SK-N-SH (cell line): ENCODE measurements around the gene CKB.

Experiments
- EZH2phosphoT487 ChIP-seq: fragments of 200-600 bp; sonication (generic); IDR thresholded peaks from 2 replicates; pipeline ENCODE4 v1.6.1; 2017; ENCODE audit warnings: low read depth, mixed run types, mild to moderate bottlenecking, antibody characterized with exemption, moderate library complexity, borderline replicate concordance
- TF ChIP-seq, protein P1 (sequence below): fragments of 200-600 bp; sonication (generic); IDR thresholded peaks from 2 replicates; pipeline ENCODE4 v1.6.1; 2017; ENCODE audit warnings: antibody characterized with exemption, mild to moderate bottlenecking, moderate library complexity
- TF ChIP-seq, protein P2 (sequence below): fragments of 150-350 bp; IDR thresholded peaks from 2 replicates; pipeline ENCODE4 v1.6.1; 2017; ENCODE audit warnings: antibody characterized with exemption, low read length, low read depth, borderline replicate concordance
- TF ChIP-seq, protein P3 (sequence below): IDR thresholded peaks from 2 replicates; pipeline ENCODE4 v1.6.1; 2012; ENCODE audit warnings: mild to moderate bottlenecking, low read depth, low read length, moderate library complexity

DNA sequence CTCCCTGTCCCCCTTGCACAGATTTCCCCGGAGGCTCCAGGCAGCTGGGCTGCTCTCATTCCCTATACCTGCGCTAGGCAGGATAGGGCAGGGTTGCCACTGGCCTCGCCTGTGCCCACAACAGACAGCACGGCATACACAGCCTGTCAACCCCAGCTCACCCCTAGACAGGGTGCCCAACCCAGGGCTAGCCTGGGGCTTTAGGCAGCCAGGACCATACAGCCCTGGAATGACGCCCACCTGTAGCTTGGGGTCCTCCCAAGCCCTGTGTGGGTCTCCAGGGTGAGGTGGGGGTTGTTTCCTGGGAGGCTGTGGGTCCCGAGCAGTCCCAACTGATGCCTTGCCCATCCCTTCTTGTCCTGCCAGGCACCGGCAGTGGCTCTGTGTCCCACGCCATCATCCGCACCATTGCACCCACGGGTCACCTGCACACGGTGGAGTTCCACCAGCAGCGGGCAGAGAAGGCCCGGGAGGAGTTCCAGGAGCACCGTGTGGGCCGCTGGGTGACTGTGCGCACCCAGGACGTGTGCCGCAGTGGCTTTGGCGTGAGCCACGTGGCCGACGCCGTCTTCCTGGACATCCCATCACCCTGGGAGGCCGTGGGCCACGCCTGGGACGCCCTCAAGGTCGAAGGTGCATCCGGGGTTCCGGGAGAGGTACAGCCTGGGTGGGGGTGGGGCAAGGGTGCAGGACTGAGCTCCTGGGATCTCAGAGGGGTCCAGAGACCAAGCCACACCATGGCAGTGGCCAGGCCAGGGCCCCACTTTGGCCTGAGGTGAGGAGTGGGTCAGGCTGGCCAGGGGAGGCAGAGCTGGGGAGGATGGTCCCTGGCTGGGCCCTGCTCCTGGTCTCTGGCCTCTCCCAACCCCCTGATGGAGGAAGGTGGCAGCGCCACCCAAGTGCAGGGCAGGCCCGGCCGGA lies 9.8 kb upstream of the CKB start:
- TF ChIP-seq, protein P1, sequence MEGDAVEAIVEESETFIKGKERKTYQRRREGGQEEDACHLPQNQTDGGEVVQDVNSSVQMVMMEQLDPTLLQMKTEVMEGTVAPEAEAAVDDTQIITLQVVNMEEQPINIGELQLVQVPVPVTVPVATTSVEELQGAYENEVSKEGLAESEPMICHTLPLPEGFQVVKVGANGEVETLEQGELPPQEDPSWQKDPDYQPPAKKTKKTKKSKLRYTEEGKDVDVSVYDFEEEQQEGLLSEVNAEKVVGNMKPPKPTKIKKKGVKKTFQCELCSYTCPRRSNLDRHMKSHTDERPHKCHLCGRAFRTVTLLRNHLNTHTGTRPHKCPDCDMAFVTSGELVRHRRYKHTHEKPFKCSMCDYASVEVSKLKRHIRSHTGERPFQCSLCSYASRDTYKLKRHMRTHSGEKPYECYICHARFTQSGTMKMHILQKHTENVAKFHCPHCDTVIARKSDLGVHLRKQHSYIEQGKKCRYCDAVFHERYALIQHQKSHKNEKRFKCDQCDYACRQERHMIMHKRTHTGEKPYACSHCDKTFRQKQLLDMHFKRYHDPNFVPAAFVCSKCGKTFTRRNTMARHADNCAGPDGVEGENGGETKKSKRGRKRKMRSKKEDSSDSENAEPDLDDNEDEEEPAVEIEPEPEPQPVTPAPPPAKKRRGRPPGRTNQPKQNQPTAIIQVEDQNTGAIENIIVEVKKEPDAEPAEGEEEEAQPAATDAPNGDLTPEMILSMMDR = no peak
- no peak for TF ChIP-seq EZH2phosphoT487
- TF ChIP-seq, protein P2, sequence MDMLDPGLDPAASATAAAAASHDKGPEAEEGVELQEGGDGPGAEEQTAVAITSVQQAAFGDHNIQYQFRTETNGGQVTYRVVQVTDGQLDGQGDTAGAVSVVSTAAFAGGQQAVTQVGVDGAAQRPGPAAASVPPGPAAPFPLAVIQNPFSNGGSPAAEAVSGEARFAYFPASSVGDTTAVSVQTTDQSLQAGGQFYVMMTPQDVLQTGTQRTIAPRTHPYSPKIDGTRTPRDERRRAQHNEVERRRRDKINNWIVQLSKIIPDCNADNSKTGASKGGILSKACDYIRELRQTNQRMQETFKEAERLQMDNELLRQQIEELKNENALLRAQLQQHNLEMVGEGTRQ = no peak
- TF ChIP-seq, protein P3, sequence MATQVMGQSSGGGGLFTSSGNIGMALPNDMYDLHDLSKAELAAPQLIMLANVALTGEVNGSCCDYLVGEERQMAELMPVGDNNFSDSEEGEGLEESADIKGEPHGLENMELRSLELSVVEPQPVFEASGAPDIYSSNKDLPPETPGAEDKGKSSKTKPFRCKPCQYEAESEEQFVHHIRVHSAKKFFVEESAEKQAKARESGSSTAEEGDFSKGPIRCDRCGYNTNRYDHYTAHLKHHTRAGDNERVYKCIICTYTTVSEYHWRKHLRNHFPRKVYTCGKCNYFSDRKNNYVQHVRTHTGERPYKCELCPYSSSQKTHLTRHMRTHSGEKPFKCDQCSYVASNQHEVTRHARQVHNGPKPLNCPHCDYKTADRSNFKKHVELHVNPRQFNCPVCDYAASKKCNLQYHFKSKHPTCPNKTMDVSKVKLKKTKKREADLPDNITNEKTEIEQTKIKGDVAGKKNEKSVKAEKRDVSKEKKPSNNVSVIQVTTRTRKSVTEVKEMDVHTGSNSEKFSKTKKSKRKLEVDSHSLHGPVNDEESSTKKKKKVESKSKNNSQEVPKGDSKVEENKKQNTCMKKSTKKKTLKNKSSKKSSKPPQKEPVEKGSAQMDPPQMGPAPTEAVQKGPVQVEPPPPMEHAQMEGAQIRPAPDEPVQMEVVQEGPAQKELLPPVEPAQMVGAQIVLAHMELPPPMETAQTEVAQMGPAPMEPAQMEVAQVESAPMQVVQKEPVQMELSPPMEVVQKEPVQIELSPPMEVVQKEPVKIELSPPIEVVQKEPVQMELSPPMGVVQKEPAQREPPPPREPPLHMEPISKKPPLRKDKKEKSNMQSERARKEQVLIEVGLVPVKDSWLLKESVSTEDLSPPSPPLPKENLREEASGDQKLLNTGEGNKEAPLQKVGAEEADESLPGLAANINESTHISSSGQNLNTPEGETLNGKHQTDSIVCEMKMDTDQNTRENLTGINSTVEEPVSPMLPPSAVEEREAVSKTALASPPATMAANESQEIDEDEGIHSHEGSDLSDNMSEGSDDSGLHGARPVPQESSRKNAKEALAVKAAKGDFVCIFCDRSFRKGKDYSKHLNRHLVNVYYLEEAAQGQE = no peak
